ENCODE results near the gene APOC4. TPM values are rescaled to one million over a fixed set of nuclear protein-coding genes. Genes with fewer than 3 reads are reported as not detected.

The APOC4 gene
- total RNA-seq, 1 donor from 2014 or later = not detected

- no peak for ATAC-seq
Measured at GRCh38 chr19:44924243-44924725, 17.8 kb upstream of the APOC4 start.

- ATAC-seq = peak; percentile 34
Measured at GRCh38 chr19:44925114-44925891, 16.7 kb upstream of the APOC4 start.

- peak; percentile 6 for ATAC-seq
Measured at GRCh38 chr19:44926245-44927077, 15.6 kb upstream of the APOC4 start.

- ATAC-seq = no peak
Measured at GRCh38 chr19:44927746-44928145, 14.3 kb upstream of the APOC4 start.

GRCh38 chr19:44930088-44930487 lies 11.9 kb upstream of the APOC4 start:
- no peak for ATAC-seq

GRCh38 chr19:44931541-44931940 lies 10.5 kb upstream of the APOC4 start:
- ATAC-seq = no peak

- no peak for ATAC-seq
Measured at GRCh38 chr19:44939668-44940067, 2.4 kb upstream of the APOC4 start.

GRCh38 chr19:44943801-44944249 lies 1.8 kb downstream of the APOC4 start:
- ATAC-seq = peak; percentile 35

- ATAC-seq = no peak
Measured at GRCh38 chr19:44947041-44947581, 5.1 kb downstream of the APOC4 start.

GRCh38 chr19:44948237-44948636 lies 6.2 kb downstream of the APOC4 start:
- ATAC-seq = no peak

GRCh38 chr19:44948763-44949374 lies 6.8 kb downstream of the APOC4 start:
- ATAC-seq = no peak

- ATAC-seq = no peak
Measured at GRCh38 chr19:44949550-44949949, 7.5 kb downstream of the APOC4 start.

- no peak for ATAC-seq
Measured at GRCh38 chr19:44951179-44952159, 9.4 kb downstream of the APOC4 start.

- peak; percentile 6 for ATAC-seq
Measured at GRCh38 chr19:44954278-44954648, 12.2 kb downstream of the APOC4 start.

- peak; percentile 93 for ATAC-seq
Measured at GRCh38 chr19:44954649-44955504, 12.8 kb downstream of the APOC4 start, which contains the start of gene CLPTM1. Gene CLPTM1, plus strand, starts transcription at chr19:44955380. Its CDS starts 16 bp downstream, at chr19:44955396.

- ATAC-seq = peak; percentile 22
Measured at GRCh38 chr19:44955505-44956439, 13.7 kb downstream of the APOC4 start.

GRCh38 chr19:44957526-44957925 lies 15.5 kb downstream of the APOC4 start:
- peak; percentile 21 for ATAC-seq

GRCh38 chr19:44958090-44958489 lies 16.1 kb downstream of the APOC4 start:
- ATAC-seq = no peak

- ATAC-seq = no peak
Measured at GRCh38 chr19:44959691-44960090, 17.7 kb downstream of the APOC4 start.
